ENCODE measurements around the gene INO80.
A peak's percentile ranks its signal among the peaks of the same experiment; 100 is the strongest.

INO80 gene

GRCh38 chr15:40932156-40932555 is 183.9 kb downstream of the INO80 start:
- TF ChIP-seq CTCF (conservative IDR thresholded peaks at IDR 0.05) (no peak), ZFX (IDR thresholded peaks at IDR 0.05) (no peak)
- H3K27ac ChIP-seq = no peak overlapping the region

- H3K27ac ChIP-seq = no peak overlapping the region
- TF ChIP-seq CTCF (conservative IDR thresholded peaks at IDR 0.05) = no peak
- no peak for TF ChIP-seq ZFX (IDR thresholded peaks at IDR 0.05)
These were observed 184.6 kb downstream of the INO80 start for GRCh38 chr15:40931300-40932142.

DNA sequence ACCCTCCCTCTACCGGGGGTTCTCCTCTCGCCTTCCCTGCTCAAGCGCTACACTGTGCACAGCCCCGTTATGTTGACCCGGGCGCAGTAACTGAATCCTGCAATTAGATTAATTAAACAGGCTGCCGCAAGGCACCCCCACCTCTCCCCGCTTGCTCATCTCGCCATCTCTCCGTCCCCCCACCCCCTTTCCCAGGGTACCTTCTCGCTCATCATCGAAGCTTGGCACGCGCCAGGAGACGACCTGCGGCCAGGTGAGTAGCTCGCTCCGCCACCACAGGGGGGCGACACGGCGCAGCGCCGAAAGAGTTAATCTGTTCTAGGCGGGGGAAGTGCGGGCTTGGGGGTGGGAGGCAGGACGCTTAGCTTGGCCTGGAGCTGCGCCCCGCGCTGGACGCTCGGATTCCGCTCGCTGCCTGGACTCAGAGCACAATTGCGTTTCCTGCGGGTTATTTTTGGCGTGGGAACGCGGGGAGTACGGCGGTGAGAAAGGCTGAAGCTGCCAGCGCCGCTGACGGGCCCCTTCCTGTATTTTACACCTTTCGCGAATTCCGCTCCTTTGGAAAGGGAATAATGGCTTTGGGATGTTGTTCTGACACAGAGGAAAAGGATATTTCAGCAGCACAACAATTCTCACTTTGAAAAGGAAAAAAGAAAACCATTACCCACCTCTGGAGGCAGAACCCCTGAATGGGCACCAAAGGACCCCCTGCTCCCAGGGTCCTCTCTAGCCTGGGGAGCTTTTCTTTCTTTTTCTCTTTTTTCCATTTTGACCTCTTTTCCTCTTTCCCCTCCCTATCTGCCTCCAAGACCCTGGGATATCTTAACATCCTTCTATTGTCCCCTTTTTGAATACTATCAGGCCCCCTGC is 185.4 kb downstream of the INO80 start:
- TF ChIP-seq CTCF (conservative IDR thresholded peaks at IDR 0.05) (peak; percentile 87), ZFX (IDR thresholded peaks at IDR 0.05) (no peak)
- H3K27ac ChIP-seq = no peak overlapping the region

DNA sequence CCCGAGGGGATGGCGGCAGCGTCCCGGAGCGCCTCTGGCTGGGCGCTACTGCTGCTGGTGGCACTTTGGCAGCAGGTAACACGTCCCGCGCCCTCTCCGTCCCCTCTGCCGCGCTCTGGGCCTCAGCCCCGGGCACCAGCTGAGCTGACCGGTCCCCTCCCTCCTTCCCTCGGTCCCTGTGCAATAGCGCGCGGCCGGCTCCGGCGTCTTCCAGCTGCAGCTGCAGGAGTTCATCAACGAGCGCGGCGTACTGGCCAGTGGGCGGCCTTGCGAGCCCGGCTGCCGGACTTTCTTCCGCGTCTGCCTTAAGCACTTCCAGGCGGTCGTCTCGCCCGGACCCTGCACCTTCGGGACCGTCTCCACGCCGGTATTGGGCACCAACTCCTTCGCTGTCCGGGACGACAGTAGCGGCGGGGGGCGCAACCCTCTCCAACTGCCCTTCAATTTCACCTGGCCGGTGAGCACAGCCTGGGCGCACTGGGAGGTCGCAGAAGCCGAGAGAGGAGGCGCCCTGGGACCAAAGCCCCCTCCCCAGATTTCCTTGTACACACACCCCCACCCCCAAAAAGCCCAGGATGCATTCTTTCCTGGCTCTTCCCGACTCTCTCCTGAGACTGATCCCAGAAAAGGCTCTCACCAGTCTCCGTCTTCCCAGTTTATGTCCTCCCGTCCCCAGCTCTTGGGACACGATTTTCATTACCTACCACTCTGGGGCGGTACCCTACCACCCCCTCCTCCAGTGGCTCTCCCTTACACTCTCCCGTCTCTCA is 186.2 kb downstream of the INO80 start:
- TF ChIP-seq ZFX (IDR thresholded peaks at IDR 0.05) (peak; percentile 21; the same call in 1 of the 2 replicates), CTCF (conservative IDR thresholded peaks at IDR 0.05) (no peak)

More for the DNA sequence above, 186.2 kb downstream of the INO80 start:
- no peak overlapping the region for H3K27ac ChIP-seq

All from C4-2B (cell line).